EH (cell line): Measurements from ENCODE around the gene DDIT4.
"Not testable (repeated sequence)": the region's sequence is repeated elsewhere in the genome, so short reads cannot be mapped to it uniquely, and the experiment has no call there.

Experiments
- DNase-seq: peaks from one replicate; pipeline ENCODE4 v3.0.0-alpha.2; 2015; ENCODE audit warnings: low read depth

Gene DDIT4

DNA sequence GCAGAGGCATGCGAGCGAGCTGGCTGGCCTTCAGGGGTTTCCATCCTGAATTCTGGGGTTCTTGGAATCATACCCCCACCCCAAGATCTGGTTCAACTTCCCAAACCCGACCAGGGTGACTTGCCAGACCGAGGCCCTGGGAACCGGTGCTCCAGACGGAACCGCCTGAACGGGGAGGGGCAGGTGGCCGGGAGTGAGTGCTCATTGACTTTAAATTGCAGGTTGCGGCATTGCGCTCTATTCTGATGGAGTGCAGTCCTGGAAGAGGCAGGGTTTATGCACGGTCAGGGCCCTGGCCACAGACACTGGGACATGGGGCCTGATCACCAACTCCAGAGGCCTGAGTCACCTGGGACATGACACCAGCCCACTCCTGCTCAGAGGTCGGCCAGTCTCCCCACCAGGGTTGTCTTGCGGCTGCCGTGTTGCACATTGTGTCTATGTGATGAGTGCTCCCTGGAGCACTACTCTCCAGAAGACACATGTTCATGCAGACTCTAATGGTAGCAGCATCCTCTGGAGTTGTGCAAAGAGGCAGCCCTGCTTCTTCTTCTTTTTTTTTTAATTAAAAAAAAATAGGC lies 5.8 kb upstream of the DDIT4 start:
- DNase-seq, result no peak

DNA sequence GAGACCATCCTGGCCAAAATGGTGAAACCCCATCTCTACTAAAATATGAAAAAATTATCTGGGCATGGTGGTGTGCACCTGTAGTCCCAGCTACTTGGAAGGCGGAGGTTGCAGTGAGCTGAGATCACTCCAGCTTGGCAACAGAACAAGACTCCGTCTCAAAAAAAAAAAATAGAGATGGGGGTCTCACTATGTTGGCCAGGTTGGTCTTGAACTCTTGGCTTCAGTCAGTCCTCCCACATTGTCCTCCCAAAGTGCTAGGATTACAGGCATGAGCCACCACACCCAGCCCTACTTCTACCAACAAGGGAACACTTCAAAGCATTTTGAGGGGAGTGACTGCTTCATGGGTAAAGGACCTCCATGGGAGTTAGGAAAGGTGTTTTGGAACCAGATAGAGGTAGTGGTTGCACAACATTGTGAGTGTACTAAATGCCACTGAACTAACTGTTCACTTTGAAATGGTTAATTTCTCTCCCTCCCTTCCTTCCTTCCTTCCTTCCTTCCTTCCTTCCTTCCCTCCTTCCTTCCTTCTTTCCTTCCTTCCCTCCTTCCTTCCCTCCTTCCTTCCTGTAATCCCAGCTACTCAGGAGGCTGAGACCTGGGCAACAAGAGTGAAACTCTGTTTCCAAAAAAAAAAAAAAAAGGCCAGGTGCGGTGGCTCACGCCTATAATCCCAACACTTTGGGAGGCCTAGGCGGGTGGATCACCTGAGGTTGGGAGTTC lies 5.1 kb upstream of the DDIT4 start:
- DNase-seq, result not testable (repeated sequence)

DNA sequence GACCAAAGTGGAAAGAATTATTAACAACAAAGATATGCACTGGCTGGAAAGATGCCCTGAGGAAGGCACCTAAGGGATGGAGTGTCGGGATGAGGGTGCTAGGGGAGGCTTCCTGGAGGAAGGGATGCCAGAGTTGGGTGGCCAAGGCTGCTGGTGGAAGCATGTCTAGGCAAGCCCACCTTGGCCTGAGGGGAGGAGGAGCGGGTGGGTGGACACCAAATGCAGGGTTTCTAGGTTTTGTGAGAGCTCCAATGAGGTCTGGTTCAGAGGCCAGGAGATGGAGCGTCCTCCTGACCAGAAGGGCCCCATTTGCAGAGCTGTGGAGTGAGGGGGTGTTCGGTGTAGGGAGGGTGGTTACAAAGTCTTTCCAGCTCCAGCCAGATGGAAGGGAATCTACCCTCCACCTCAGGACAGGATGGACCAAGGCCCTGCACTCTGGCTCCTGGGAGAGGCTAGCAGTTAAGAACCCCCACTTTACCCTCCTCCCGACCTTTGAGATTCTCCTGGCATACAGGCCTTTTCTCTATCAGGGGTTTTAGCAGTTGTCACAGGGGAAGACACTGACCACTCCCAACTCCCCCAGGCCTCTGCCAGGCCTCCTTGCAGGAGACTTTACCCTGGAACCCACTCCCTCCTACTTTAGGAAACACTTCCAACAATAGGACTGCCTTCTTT lies 3.0 kb upstream of the DDIT4 start:
- DNase-seq, result peak; percentile 53

DNA sequence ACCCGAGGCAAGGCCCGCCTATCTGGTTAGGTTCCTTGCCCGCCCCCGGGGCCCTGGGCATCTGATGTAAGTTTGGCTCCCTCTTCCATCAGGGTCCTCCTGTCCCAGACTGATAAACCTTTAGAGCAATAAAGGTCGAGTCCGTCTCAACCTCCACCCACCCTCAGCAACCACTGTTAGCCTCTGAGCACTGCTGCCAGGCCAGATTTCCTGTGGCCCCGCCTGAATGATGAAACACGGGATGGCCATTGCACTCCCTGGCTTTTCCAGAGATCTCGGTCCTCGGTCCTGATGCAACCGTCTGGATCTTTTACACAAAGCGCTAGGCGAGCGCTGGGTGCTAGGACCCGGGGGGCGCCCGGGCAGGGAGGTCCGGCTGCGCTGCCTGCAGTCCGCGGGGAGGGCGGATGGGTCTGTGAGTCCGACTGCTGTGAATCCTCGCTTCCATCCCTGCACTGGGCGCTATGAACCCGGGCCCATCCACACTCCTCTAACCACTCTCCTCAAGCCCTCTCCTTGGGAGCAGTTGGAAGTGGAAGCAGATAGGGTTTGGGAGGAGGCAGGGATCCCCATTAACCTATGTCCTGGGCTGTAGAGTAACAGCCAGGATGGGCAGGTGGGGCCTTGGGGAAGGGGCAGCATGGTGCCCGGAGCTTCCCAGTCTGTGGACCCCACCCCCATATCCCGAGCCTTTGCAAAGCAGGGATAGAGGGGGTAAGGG lies 875 bp upstream of the DDIT4 start:
- peak; percentile 99 for DNase-seq

DNA sequence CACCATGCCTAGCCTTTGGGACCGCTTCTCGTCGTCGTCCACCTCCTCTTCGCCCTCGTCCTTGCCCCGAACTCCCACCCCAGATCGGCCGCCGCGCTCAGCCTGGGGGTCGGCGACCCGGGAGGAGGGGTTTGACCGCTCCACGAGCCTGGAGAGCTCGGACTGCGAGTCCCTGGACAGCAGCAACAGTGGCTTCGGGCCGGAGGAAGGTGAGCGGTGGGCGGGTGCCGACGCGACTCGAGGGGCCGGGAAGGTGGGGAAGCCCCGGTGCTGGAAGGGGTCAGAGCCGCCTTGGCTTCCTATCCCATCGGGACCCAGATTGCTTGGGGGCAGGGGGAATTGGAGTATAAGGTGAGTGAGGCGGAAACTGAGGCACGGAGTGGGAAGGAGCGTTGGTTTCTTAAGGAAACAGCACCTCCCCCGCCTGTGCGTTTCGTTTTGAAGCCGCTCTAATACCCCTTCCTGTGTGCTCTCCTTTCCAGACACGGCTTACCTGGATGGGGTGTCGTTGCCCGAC lies 547 bp downstream of the DDIT4 start:
- no peak for DNase-seq

DNA sequence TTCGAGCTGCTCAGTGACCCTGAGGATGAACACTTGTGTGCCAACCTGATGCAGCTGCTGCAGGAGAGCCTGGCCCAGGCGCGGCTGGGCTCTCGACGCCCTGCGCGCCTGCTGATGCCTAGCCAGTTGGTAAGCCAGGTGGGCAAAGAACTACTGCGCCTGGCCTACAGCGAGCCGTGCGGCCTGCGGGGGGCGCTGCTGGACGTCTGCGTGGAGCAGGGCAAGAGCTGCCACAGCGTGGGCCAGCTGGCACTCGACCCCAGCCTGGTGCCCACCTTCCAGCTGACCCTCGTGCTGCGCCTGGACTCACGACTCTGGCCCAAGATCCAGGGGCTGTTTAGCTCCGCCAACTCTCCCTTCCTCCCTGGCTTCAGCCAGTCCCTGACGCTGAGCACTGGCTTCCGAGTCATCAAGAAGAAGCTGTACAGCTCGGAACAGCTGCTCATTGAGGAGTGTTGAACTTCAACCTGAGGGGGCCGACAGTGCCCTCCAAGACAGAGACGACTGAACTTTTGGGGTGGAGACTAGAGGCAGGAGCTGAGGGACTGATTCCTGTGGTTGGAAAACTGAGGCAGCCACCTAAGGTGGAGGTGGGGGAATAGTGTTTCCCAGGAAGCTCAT lies 1.1 kb downstream of the DDIT4 start:
- DNase-seq, result peak; percentile 56

DNA sequence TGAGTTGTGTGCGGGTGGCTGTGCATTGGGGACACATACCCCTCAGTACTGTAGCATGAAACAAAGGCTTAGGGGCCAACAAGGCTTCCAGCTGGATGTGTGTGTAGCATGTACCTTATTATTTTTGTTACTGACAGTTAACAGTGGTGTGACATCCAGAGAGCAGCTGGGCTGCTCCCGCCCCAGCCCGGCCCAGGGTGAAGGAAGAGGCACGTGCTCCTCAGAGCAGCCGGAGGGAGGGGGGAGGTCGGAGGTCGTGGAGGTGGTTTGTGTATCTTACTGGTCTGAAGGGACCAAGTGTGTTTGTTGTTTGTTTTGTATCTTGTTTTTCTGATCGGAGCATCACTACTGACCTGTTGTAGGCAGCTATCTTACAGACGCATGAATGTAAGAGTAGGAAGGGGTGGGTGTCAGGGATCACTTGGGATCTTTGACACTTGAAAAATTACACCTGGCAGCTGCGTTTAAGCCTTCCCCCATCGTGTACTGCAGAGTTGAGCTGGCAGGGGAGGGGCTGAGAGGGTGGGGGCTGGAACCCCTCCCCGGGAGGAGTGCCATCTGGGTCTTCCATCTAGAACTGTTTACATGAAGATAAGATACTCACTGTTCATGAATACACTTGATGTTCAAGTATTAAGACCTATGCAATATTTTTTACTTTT lies 1.8 kb downstream of the DDIT4 start:
- no peak for DNase-seq

DNA sequence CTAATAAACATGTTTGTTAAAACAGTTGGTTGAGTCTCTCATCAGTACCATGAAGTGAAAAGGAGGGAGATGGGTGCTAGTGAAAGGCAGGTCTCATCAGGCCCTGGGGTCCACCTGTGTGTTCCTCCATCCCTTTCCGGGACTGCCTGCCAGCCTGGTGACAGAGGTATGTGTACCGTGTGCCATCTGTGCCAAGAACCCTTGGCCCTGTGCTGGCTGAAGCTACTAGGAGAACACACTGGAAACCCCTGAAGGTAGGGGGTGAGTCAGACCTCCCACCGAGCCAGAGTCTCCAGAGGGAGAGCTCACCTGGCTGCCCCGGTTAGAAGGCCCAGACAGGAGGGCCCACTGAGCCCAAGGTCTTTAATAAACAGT lies 2.3 kb downstream of the DDIT4 start:
- DNase-seq, result peak; percentile 24

DNA sequence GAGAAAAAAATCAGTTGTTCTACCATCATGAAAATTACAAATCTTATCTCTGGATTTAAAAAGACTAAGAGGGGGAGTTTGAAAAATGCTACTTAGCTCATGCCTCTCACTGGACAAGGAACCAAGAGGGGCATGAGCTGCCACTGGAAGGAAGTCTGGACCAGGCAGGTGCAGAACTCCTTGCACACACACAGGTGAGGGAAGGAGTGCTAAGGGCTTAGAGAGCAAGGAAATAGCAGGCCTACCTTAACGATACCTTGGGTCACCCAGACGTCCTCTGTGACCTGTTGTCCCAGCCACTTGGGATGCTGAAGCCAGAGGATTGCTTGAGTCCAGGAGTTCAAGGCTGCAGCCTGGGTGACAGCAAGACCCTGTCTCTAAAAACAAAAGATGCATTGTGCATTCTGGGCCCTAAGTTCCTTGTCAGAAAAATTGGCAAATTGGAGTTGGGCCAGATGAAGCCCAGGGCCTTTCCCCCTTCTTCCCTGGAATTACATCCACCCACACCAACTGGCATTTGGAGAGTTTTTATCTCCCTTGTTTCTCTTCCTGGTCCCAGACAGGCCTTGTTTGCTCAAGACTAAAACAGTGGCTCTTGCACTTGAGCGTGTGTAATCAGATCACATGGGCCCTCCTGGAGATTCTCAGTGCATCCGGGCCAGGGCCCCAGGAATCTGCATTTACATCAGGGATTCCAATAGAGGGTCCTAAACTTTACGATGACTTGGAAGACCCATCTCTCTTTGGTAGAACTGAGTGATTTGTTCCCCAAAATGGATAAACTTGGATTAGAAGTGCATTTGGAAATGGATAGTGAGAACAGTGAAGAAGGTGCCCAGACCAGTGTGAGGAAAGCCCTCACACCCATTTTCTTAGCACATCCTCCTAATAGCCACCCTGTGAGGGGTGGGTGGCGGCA lies 3.0 kb downstream of the DDIT4 start:
- peak; percentile 73 for DNase-seq

DNA sequence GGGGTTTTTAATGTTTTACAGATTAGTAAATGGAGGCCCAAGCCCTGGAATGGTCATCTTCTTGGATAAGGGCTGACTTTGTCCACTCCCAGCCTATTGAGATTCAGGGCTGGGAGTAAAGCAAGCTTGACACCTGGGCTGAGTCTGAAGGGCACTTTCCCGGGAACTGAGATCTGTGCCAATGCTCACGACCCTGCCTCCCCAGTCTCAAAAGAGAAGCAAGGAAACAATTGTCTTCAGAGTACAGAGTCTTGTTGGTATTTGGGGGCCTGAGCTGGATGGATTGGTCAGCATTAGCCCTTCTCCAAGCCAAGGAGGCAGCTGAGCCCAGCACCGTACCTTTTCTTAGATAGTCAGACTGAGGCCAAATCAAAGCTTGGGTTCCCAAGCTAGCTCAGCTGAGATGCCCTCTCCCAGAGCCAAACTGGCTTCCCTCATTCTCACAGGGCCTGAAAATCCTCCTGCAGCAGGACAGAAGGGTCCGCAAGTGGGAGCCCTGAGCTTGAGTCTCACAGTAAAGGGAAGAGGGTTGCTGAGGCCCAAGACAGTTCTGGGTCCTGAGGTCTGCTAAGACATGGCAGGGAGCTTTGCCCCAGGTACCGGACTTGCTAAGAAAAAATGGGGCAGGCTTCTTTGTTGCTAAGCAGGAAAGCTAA lies 3.7 kb downstream of the DDIT4 start:
- peak; percentile 40 for DNase-seq

DNA sequence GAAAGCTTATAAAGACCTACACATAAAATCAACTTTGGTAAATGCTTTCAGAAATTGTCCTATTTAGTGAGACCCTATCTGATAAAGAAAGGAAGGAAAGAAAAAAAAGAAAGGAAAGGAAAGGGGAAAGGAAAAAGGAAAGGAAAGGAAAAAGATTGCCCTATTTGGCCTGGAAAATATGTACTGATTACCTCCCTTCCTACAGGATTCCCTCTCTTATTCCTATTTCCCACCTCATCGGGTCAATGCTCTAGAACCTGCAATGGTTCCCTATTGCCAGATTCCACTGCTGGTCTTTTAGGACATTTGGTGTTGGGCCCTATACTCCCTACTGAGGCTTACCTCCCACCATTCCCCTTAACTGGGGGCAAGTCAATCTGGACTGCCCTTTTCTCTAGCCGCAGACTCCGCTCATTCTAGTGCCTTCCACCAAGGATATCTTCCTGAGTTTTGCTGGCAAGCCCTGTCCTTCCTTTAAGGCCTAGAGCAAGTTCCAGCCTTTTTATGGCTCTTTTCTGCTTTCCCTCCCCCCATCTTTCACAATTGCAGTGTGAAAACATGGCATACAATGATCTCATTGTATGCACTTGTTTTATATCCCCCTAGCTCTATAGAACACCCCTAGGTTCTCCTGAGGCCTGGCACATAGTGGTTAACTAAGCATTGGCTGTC lies 4.4 kb downstream of the DDIT4 start:
- DNase-seq, result peak; percentile 32

DNA sequence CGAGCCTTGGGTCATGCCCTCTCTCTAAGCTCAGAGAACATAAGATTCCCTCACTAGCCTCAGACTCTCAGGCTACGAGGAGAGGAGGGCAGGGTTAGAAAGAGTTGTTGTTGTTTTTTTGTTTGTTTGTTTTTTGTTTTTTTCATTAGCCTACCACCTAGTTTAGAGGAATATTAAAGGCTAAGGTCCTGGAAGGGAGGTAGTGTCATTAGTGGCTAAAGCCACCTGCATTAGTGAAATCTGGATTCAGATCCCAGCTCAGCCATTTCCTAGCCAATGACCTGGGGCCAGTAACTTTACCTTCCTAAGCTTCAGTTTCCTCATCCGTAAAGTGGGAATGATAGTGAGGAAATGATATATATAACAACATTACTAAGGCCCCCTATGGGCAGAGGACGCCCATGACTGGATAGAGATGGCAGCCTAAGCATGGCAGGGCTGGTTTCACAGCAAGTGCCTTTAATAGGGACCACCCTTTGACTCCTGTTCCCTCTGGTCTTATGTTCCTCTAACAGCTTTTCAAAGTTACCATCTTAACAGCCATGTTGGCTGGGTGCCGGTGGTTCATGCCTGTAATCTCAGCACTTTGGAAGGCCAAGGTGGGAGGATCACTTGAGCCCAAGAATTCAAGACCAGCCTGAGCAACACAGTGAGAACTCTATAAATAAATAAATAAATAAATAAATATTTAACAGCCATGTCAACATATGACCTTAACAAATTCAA lies 5.1 kb downstream of the DDIT4 start:
- DNase-seq, result no peak

DNA sequence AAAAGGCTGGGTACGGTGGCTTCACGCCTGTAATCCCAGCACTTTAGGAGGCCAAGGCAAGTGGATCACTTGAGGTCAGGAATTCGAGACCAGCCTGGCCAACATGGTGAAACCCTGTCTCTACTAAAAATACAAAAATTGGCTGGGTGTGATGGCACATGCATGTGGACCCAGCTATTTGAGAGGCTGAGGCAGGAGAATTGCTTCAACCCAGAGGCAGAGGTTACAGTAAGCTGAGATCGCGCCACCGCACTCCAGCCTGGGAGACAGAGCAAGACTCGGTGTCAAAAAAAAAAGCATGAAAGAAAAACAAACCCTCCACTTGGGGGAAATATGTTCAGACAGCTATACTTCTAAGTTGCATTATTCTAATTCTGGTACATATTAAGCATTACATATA lies 5.9 kb downstream of the DDIT4 start:
- DNase-seq, result not testable (repeated sequence)

DNA sequence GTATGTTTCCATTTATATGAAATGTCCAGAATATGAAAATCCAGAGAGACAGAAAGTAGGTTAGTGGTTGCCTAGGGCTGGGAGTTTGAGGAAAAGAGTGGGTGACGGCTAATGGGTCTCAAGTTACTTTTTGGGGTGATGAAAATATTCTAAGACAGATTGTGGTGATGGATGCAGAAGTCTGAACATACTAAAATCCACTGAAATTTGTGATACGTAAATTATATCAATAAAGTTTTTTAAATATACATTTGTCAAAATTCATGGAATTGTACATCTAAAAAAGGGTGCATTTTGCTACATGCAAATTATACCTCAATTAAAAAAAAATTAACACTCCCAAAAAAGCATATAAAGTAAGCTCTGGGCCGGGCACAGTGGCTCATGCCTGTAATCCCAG lies 9.4 kb downstream of the DDIT4 start:
- no peak for DNase-seq

DNA sequence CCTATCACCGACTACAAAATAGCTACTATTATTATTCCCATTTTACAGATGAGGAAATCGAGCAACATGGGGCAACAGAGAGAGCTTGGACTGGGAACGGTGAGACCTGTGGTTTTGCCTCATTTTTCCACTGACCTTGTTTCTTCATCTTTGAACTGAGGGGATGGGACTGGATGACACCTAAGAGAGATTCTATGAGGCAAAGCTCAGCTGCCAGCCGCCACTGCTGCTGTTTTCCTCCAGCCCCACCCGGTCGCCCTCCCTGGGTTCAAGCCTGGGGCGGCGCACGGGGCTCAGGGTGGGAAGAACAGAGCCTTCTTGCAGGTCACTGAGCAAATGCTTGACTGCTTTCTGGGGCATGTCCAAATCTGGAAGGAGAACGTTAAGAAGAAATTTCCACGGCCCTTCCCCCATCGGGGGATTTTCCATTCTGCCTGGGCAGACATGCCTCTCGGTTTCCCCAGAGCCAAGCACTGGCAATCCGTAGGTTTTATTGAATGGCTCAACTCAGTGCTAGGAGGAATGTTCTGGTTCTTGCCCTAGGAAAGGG lies 12.3 kb downstream of the DDIT4 start:
- DNase-seq, result no peak

DNA sequence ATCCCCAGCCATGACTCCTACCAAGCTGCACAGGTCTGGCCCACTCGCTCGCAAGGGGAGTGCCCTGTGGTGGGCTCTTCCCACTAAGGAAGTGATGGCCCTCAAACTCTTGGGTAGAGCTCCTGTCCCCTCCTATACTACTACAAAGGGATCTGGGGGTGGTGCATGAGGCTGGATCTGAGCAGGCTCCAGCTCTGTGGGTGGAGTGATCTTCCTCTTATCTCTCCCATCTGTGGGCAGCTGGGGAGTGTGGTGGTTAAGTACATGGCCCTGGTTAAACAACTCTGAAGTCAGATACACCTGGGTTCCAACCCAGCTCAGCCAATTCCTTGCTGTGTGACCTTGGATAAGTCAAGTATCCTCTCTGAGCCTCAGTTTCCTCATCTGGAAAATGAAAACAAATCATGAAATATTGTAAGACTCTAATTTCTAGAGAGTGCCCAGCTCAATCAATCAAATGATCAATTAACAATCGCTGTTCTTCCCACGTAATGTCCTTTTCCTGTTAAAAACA lies 17.4 kb downstream of the DDIT4 start:
- DNase-seq, result no peak

DNA sequence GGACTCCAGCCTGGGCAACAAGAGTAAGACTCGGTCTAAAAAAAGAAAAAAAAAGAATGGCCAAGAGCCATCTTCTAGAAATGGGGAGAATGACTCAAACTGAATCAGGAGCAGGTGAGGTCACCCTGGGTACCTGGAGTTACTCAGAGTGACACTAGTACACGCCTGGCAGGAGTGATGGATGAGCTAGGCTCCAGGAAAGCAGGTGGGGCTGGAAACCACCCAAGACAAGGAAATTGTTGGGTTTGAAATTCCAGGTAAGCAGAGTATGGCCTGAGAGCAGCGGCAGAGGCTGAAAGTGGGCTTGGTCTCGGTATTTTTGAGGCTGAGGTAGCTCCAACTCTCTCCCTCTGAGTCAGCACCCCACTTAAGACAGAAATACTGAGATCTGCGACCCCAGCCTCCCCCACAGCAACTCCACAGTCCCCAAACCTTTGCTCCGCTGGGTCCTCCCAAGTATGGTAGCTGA lies 18.5 kb downstream of the DDIT4 start:
- no peak for DNase-seq

DNA sequence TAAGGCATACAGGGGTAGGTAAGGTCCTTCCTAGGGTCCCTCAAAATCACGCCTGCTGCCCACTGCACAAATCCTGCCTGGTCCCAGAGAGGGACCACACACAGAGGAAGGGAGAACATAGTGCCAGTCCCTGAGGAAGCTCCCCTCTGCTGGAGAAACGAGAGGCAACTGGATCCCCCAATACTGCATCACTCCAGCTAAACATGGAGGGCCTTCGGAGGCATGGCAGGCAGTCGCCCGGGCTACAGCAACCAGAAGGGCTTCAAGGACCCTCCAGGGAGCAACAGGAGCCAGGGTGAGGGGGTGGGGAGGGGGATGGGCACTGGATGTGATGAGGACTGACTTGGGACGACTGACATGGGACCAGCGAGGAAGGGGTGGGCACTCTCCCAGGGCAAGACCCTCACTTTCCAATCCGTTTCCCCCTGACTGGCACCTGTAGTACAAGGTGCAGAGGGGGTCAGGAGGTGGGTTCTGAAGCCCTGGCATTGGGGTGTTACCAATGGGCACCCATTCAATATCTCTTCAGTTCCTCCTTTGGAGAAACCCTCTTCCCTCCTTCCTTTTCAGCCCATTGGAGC lies 21.7 kb downstream of the DDIT4 start:
- DNase-seq, result no peak
